ENCODE measurements around the gene FLOT1.
A peak's percentile ranks its signal among the peaks of the same experiment; 100 is the strongest.
"Not testable (repeated sequence)": the region's sequence is repeated elsewhere in the genome, so short reads cannot be mapped to it uniquely, and the experiment has no call there.

Gene FLOT1

GRCh38 chr6:30767158-30767943, 24.9 kb upstream of the FLOT1 start:
- DNase-seq = no peak

- peak; percentile 20 for DNase-seq
Measured at GRCh38 chr6:30766461-30767157, 24.1 kb upstream of the FLOT1 start.

GRCh38 chr6:30765495-30765894, 23.0 kb upstream of the FLOT1 start:
- not testable (repeated sequence) for DNase-seq

DNA sequence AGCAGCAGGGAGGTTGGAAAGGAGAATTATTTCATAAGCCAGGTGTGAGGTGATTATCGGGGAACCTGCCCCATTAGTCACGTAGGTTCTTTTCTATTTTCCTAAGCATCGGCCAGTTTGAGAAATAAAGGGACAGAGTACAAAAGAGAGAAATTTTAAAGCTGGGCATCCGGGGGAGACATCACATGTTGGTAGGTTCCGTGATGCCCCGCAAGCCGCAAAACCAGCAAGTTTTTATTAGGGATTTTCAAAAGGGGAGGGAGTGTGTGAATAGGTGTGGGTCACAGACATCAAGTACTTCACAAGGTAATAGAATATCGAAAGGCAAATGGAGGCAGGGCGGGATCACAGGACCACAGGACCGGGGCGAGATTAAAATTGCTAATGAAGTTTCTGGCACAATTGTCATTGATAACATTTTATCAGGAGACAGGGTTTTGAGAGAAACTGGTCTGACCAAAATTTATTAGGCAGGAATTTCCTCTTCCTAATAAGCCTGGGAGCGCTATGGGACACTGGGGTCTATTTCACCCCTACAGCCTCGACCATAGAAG, 22.1 kb upstream of the FLOT1 start:
- DNase-seq = not testable (repeated sequence)

DNA sequence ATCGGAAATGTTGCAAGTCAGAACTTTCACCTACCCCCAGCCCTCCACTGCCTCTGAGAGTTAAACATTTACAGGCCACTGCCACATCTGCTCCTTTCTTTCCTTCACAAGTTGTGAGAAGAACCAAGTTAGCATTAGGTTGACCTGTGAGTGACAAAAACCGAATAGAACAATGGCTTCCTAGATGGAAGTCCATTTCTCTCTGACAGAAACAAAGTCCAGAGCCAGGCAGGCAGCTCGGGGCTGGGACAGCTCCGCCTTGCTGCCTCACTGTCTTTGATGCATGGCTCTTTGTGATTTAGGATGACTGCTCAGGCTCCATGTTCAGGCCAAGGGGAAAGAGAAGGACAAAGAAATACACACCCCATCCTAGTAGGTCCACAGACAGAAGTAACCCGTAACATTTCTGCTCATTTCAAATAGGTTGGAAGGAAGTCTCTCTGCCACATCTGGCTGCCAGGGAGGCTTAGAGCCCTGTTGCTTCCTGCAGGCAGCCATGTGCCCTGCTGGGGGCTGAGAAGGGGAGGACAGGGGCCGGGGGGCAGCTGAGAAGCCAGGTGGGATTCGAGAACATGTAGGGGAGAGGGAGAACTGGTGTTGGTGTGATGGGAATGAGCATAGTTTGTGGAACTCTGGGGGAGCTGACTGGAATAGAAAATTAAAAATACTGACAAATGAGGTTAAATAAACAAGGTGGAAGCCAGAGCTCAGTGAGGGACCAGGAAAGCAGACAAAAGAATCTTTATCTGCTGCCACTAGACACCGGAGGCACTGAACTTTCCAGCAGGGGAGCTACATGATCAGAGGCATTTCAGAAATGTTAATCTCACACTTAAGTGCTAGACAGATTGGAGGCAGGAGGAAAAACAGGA, 21.4 kb upstream of the FLOT1 start:
- no peak for DNase-seq

GRCh38 chr6:30763155-30763617, 20.7 kb upstream of the FLOT1 start:
- no peak for DNase-seq

GRCh38 chr6:30761791-30762429, 19.4 kb upstream of the FLOT1 start:
- no peak for DNase-seq

GRCh38 chr6:30760549-30760948, 18.1 kb upstream of the FLOT1 start:
- no peak for DNase-seq

DNA sequence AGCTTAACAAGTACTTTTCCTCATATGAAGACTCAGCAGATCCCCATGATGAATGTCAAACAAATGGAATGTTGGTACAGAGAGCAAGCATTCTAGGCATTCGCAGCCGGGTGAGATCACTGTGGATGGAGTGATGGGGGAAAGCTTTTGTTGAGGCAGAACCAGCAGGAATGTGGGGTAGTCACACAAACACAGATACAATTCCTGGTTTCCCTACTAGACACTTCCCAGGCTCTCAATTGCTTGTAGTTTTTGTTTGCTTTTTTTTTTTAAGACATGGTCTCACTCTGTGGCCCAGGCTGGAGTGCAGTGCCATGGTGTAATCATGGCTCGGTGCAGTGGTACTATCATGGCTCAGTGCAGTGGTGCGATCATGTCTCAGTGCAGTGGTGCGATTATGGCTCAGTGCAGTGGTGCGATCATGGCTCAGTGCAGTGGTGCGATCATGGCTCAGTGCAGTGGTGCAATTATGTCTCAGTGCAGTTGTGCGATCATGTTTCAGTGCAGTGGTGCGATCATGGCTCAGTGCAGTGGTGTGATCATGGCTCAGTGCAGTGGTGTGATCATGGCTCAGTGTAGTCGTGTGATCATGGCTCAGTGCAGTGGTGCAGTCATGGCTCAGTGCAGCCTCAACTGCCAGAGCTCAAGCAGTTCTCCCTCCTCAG, 17.2 kb upstream of the FLOT1 start:
- DNase-seq = no peak

DNA sequence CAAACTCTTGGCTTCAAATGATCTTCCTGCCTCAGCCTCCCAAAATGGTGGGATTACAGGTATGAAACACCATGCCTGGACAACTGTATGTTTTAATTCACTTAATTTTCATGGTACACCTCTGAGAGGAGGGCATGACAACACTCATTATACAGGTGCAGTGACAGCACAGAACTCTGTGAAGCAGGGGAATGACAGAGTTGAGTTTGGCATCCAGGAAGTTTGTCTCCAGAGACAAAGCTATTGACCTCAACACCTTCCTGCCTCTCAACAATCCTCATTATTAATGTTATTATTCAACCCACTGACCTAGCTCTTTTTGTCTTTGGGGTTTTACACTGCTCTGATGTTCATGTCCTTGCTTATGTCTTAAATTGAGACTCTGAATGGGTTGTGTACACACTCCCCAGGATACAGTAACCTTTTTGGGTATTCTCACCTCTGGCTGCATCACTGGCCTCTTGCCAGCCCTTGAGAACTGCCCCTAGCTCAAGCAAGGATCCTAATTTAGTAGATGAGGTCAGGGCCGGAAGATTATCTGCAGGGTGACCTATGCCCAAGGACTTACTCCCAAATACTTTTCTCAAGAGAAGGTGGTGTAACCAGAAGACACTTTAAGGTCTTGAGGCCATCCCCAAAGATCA, 14.9 kb upstream of the FLOT1 start:
- no peak for DNase-seq

DNA sequence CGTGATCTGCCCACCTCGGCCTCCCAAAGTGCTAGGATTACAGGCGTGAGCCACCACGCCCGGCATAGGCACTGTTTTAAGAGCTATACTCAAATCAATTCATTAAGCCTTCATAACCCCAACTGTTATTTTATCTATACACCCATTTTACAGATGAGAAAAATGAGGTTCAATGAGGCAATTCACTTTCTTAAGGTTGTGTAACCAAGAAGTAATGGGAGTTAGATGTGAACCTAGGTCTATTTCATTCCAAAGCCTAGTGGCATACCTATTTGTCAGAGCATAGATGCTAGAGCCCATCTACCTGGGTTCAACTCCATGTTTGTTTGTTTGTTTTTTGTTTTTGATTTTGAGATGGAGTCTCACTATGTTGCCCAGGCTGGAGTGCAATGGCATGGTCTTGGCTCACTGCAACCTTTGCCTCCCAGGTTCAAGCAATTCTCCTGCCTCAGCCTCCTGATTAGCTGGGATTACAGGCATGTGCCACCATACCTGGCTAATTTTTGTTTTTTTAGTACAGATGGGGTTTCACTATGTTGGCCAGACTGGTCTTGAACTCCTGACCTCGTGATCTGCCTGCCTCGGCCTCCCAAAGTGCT, 14.0 kb upstream of the FLOT1 start:
- DNase-seq = not testable (repeated sequence)

DNA sequence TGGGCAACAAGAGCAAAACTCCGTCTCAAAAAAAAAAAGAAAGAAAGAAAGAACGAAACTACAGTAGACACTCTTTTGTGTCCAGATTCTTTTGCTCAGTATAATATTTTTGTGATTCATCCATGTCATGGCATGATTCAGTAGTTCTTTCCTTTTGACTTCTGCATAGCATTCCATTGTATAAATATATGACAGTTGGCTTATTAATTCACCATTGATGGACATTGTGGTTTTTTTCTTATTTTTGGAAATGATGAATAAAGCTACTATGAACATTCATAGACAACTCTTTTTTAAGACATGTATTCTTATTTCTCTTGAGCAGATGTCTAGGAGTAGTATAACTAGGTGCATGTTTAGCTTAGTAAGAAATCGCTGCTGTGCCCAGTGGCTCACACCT, 12.1 kb upstream of the FLOT1 start:
- DNase-seq = no peak

DNA sequence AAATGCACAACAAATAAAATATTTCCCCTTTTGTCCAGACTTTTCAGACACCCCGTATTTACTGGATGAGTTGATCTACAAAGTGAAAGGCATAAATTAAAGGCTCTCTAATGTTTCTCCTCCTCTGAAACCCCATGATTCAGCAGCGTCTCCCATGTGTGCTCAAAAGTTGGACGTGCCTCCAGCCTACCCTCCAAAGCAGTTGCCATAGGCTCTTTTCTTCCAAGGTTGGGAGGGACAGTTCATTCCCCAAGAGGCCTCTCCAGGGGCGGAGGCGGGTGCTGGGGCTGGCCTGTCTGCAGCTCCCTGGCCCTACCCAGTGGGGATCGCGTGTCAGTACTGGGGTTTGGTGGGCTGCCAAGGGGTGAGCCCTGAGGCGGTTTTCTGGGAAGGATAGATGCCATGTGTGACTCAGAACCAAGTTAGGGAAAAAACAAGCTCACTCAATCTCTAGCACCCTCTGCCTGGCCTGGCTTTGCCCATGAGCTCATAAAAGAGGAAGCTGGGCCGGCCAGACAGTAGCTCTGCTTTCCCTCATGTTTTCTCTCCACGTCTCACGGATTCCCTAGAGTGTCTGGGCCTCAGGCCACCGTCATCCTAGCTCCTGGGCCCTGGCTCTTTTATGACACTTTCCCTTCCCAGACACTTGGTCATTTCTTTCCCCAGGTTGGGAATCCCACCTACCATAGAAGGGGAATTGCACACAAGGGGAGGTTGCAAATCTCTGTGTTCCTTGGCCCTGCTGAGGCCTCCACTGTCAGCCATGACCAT, 9.9 kb upstream of the FLOT1 start:
- peak; percentile 95 for DNase-seq

DNA sequence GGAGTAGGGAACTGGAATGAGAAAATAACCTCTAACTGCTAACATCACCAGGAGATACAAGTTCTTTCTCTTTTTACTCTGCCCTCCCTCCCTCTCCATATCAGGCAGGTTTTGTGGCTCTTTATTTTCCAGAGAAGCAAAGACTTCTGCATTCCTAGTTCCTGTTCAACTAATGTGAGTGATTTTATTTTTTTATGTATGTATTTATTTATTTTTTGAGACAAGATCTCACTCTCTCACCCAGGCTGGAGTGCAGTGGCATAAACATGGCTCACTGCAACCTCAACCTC, 7.8 kb upstream of the FLOT1 start:
- peak; percentile 37 for DNase-seq

DNA sequence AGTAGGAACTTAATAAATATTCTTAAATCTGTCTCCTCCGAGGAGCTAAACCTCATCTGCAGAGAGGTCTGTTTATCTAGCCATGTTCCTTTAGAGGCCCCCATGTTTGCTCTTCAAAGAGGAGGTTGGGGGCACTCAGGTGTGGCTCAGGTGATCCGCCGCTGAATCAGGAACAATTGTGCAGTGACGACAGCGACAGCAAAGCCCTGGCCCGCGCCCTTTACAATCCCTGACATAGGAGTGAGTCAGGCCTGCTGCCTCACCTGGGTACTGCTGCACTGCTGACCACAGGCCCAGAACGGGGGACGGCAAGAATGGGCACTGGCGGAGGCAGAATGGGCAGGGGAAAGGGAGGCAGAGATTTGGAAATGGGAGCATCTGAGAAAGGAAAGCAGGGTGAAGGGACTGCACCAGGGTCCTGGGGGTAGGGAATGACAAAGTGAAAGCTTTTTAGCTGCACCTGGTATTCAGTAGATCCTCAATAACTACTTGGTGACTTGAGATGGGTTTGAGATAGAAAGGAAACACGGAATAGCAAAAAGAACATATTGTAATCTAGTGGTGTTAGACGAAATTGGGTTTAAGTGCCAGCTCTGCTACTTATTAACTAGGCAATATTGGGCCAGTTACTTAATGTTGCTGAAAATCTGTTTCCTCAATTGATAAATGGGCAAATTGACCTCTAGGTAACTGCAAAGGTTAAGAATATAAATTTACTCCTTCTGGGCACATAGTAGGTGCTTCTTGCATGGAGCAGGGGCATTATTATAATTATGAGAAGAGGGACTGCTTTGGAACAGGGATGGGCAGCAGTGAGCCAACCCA, 7.3 kb upstream of the FLOT1 start:
- no peak for DNase-seq

DNA sequence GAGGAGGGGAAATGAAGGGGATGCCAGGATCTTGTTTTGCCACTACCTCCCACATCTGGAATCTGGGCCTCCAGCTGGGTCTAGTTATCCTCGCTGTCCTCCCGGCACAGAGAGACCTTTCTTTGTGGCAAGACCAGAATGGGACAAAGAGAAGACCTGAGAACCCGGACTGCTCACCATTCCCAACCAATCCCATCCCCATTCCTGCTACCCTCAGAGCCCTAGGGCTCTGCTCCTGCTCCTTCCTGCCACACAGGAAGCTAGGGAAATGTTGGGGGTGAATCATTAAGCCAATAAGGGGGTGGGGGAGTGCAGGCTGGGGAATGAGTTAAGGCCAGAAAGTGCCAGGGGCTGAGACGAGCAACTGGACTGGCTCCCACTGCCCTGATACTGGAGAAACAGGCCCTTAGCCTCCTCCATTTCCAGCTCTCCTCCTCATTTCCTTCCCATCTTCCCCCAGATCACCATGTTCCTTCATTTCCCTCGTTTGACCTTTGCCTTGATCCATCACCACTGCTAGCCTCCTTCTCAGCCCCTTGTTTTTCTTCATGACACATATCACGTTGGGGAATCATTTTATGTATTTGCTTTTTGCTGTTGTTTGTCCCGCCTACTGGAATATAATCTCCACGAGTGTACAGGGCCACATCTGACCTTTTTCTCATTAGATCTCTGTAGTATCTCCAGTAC, 6.5 kb upstream of the FLOT1 start:
- DNase-seq = no peak

GRCh38 chr6:30747902-30748769, 5.6 kb upstream of the FLOT1 start:
- DNase-seq = no peak

- DNase-seq = no peak
Measured at GRCh38 chr6:30747300-30747687, 4.8 kb upstream of the FLOT1 start.
